Measurements from ENCODE around the gene FGF2. TPM values are rescaled to one million over a fixed set of nuclear protein-coding genes. Genes with fewer than 3 reads are reported as not detected.

FGF2 gene
- total RNA-seq, 1 experiment from 2014 or later = 99.0 TPM

DNA sequence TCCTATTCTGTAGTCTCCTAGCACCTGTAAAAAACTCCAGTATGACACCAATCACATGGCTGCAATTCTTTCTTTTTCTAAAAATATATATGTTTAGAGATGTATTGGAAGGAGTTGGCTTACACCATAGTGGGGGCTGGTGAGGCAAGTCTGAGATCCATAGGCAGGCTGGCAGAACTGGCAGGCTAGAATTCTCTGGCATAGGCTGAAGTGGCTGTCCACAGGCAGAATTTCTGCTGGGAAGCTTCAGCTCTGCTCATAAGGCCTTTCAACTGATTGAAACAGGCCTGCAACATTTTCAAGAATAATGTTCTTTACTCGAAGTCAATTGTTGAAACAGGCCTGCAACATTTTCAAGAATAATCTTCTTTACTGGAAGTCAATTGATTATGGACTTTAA lies 37.0 kb downstream of the FGF2 start:
- no peak overlapping the region for H3T11ph ChIP-seq (ENCODE audit: low read length)
- peaks cover 45 to 46% of the 10 kb centered on the region in 2 experiments for H3K4me1 Mint-ChIP-seq
- no peak overlapping the region for H2BK15ac ChIP-seq (ENCODE audit: low read depth, low read length)
- no peak for DNase-seq
- no peak overlapping the region for H3K14ac ChIP-seq (ENCODE audit: insufficient read depth, low read length)
- H3K9me3 ChIP-seq (ENCODE audit: control insufficient read depth, low read depth, low read length) = no peaks in the 10 kb centered on the region
- H2BK5ac ChIP-seq (ENCODE audit: insufficient read length, low read length) = no peak overlapping the region
- H3K4me2 ChIP-seq (ENCODE audit: insufficient read depth, insufficient read length, low read length) = no peak overlapping the region
- H4K5ac ChIP-seq (ENCODE audit: insufficient read length, low read depth, low read length) = no peak overlapping the region
- no peak overlapping the region for H2BK120ac ChIP-seq (ENCODE audit: low read depth, low read length, poor library complexity, severe bottlenecking)
- H3K36me3 Mint-ChIP-seq (ENCODE audit: insufficient read depth in 1 of 3, low read depth in 3 of 3) = peaks cover 9 to 25% (median 23%) of the 10 kb centered on the region in 3 experiments
- TF ChIP-seq, protein P1, sequence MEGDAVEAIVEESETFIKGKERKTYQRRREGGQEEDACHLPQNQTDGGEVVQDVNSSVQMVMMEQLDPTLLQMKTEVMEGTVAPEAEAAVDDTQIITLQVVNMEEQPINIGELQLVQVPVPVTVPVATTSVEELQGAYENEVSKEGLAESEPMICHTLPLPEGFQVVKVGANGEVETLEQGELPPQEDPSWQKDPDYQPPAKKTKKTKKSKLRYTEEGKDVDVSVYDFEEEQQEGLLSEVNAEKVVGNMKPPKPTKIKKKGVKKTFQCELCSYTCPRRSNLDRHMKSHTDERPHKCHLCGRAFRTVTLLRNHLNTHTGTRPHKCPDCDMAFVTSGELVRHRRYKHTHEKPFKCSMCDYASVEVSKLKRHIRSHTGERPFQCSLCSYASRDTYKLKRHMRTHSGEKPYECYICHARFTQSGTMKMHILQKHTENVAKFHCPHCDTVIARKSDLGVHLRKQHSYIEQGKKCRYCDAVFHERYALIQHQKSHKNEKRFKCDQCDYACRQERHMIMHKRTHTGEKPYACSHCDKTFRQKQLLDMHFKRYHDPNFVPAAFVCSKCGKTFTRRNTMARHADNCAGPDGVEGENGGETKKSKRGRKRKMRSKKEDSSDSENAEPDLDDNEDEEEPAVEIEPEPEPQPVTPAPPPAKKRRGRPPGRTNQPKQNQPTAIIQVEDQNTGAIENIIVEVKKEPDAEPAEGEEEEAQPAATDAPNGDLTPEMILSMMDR (conservative IDR thresholded peaks at IDR 0.05) = no peak
- no peak overlapping the region for H3K27ac ChIP-seq (ENCODE audit: insufficient read length, low read depth, low read length)
- H3K27me3 Mint-ChIP-seq (ENCODE audit: low read depth) = no peaks in the 10 kb centered on the region
- peaks cover 3% of the 10 kb centered on the region; the same call in 1 of the 2 replicates for H3K4me1 ChIP-seq (ENCODE audit: insufficient read depth, low read length)
- no peak overlapping the region for H3K4me3 Mint-ChIP-seq
- H3K79me1 ChIP-seq (ENCODE audit: insufficient read depth, low read depth, low read length, poor library complexity, severe bottlenecking) = peaks cover 2% of the 10 kb centered on the region
- WGBS (ENCODE audit: extremely low coverage, insufficient read length, low lambda C conversion rate) = no CpG with 5 or more reads among the region's 1 CpG
- no peak overlapping the region for H2AFZ ChIP-seq (ENCODE audit: low read length)
- H3K9me3 Mint-ChIP-seq = peaks cover 3 to 6% of the 10 kb centered on the region in 2 experiments; a peak in 4 of 5 replicates
- no peak overlapping the region for H3K4ac ChIP-seq (ENCODE audit: low read depth, low read length)
- H3K27me3 ChIP-seq (ENCODE audit: insufficient read depth, low read length) = no peaks in the 10 kb centered on the region
- H3K27ac Mint-ChIP-seq = peak overlapping the region in 1 of 3 experiments; percentile 50; a peak in 1 of 7 replicates
- no peak overlapping the region for H3K9ac ChIP-seq (ENCODE audit: extremely low read depth, insufficient read length, low read length)
- H4K91ac ChIP-seq (ENCODE audit: insufficient read length, low read depth, low read length) = no peak overlapping the region
- H3K23me2 ChIP-seq (ENCODE audit: insufficient read length, low read depth, low read length, poor library complexity, severe bottlenecking) = no peaks in the 10 kb centered on the region
- H4K20me1 ChIP-seq (ENCODE audit: control insufficient read depth, insufficient read depth, insufficient read length) = no peaks in the 10 kb centered on the region
- no peak overlapping the region for H2BK20ac ChIP-seq (ENCODE audit: low read depth, low read length, poor library complexity, severe bottlenecking)
- H3K79me2 ChIP-seq (ENCODE audit: insufficient read depth, low read length) = peaks cover 58% of the 10 kb centered on the region
- no peak overlapping the region for H3K23ac ChIP-seq (ENCODE audit: insufficient read length, low read depth, low read length)
- H3K56ac ChIP-seq (ENCODE audit: insufficient read length, low read depth, low read length) = no peak overlapping the region
- H3K18ac ChIP-seq (ENCODE audit: insufficient read length, low read depth, low read length) = no peak overlapping the region
- H2AK5ac ChIP-seq (ENCODE audit: insufficient read length, low read length) = no peak overlapping the region
- no peak overlapping the region for H4K8ac ChIP-seq (replicated peaks; ENCODE audit: insufficient read length, low read depth, low read length)
- no peak overlapping the region for H2BK12ac ChIP-seq (ENCODE audit: insufficient read length, low read depth, low read length)

Data from H9 (cell line).